AG04449 (cell line): ENCODE measurements around the gene MED31.
"Not testable (repeated sequence)": the region's sequence is repeated elsewhere in the genome, so short reads cannot be mapped to it uniquely, and the experiment has no call there.

Experiments
- CTCF ChIA-PET: fragments of 350-600 bp; formaldehyde crosslinking; extraction: SDS; loops from one replicate; lab custom pipeline; 2021; ENCODE audit warnings: antibody characterized with exemption; lab: Yijun Ruan, JAX
- POLR2A ChIA-PET: fragments of 400-600, 350-600 bp; formaldehyde crosslinking; extraction: SDS; loops from one replicate; lab custom pipeline; 2020; ENCODE audit warnings: antibody characterized with exemption, inconsistent platforms; lab: Yijun Ruan, JAX
- DNase-seq: peaks from one replicate; pipeline ENCODE4 v3.0.0-alpha.2; 2010; ENCODE audit warnings: low read depth, low spot score
- H3K4me3 ChIP-seq: 2 replicates; pipeline ENCODE4 v1.5.1; 2011; ENCODE audit warnings: low read depth, mild to moderate bottlenecking, control low read depth, low read length
- TF ChIP-seq, protein P1 (sequence below): IDR thresholded peaks from one replicate; pipeline ENCODE4 v1.5.1; 2011; ENCODE audit warnings: mild to moderate bottlenecking, moderate library complexity, low read length, control low read depth, inconsistent platforms; ENCODE audit not compliant: insufficient read depth; ENCODE audit errors: missing control alignments

MED31 gene

DNA sequence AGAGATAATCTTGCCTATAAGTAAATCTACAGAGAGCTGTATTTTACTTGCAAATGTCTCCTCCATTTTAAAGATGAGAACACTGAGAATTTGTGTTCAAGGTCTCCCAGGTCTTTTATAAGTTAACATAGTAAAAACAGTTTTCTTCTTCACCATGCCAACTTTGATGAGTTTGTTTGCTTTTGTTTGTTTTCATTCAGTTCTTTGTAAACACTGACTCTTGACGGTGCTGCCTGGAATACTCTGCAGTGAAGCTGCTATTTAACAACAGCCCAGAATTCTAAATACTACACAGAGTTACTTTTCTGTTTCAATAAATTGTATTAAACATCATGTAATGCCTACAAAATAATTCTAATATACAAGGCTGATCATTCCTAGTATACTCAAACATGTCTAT is 53.7 kb downstream of the MED31 start:
- ChIA-PET CTCF (interaction anchor here (0.9 to 1.4 kb wide), 4 partner anchors 11 to 125 kb away, joined by 3 to 4 read pairs (median 4); no protein-coding TSS in a partner anchor), POLR2A (no interaction called here)
- DNase-seq: no peak
- no peak overlapping the region for H3K4me3 ChIP-seq
- TF ChIP-seq, protein P1, sequence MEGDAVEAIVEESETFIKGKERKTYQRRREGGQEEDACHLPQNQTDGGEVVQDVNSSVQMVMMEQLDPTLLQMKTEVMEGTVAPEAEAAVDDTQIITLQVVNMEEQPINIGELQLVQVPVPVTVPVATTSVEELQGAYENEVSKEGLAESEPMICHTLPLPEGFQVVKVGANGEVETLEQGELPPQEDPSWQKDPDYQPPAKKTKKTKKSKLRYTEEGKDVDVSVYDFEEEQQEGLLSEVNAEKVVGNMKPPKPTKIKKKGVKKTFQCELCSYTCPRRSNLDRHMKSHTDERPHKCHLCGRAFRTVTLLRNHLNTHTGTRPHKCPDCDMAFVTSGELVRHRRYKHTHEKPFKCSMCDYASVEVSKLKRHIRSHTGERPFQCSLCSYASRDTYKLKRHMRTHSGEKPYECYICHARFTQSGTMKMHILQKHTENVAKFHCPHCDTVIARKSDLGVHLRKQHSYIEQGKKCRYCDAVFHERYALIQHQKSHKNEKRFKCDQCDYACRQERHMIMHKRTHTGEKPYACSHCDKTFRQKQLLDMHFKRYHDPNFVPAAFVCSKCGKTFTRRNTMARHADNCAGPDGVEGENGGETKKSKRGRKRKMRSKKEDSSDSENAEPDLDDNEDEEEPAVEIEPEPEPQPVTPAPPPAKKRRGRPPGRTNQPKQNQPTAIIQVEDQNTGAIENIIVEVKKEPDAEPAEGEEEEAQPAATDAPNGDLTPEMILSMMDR: no peak

DNA sequence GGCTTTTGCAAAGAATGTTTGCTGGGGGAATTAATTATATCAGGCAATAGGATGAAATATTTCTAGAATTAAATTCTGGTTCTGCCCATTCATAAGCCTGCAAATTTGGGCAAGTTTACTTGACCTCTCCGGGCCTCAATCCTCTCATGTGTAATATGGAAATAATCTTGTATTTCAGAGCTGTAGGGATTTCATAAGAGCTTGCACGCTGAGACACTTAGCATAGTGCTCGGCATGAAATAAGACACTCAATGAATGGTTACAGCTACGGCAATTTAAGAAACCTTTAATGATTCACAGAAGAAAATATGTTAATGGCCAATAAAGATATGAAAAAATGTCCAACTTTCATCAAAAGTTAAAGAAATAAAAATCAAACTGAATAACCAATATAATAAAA is 54.5 kb downstream of the MED31 start:
- CTCF ChIA-PET: interaction anchor here (0.9 to 1.4 kb wide), 2 partner anchors 11 to 31 kb away, joined by 3 to 4 read pairs; no protein-coding TSS in a partner anchor
- no peak overlapping the region for H3K4me3 ChIP-seq
- TF ChIP-seq, protein P1: no peak
- POLR2A ChIA-PET: no interaction called here
- DNase-seq: no peak

DNA sequence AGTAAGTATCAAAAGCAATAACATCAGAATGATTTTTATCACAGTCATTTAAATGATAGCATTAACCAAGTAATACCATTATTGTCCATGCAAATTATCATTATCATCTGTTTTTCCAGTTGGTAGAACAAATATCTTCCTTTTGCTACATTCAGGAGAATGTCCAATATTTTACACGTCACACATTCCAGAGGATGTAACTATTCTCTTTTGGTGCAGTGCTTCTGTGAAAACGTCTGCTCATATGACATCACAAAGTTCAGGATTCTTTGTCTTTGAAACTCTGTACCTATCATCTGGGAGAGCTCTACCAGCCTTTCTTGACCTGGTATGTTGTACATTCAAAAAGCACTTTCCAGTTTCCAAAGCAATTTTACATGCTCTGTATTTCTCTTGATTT is 54.9 kb downstream of the MED31 start:
- TF ChIP-seq, protein P1: no peak
- CTCF ChIA-PET: no interaction called here
- H3K4me3 ChIP-seq: no peak overlapping the region
- POLR2A ChIA-PET: no interaction called here
- no peak for DNase-seq

DNA sequence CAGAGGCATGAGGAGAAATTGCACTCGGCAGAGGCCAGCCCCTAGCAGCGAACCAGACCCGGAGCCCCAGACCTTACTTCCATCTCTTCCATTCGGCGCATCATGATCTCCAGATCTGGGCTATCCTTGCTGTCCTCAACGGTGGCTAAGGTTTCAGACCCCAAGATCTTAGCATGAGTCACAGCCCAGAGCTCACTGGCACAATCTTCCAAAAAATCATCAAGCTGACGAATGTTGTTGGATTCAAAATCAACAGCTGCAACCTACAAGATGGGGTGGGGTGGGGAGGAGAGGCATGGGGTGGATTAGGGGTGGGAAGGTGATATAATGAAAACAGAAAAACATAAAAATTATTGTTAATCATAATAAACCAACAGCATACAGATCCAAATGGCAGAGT is 55.3 kb downstream of the MED31 start:
- POLR2A ChIA-PET: no interaction called here
- no peak overlapping the region for H3K4me3 ChIP-seq
- TF ChIP-seq, protein P1: no peak
- CTCF ChIA-PET: no interaction called here
- DNase-seq: no peak

DNA sequence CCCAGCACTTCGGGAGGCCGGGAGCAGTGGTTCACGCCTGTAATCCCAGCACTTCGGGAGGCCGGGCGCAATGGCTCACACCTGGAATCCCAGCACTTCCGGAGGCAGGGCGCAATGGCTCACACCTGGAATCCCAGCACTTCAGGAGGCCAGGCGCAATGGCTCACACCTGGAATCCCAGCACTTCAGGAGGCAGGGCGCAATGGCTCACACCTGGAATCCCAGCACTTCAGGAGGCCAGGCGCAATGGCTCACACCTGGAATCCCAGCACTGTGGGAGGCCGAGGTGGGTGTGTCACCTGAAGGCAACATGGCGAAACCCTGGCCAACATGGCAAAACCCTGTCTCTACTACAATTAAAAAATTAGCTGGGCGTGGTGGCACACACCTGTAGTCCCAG is 58.0 kb downstream of the MED31 start:
- POLR2A ChIA-PET, H3K4me3 ChIP-seq, DNase-seq: not testable (repeated sequence)
- CTCF ChIA-PET: interaction anchor here (1.1 kb wide), 1 partner anchor 121 kb away, joined by 6 read pairs; no protein-coding TSS in a partner anchor
